Bronchial epithelial cell (primary cell): ENCODE measurements around the gene SAMHD1. TPM values are rescaled to one million over a fixed set of nuclear protein-coding genes. Genes with fewer than 3 reads are reported as not detected.

Experiments
- DNase-seq: peaks from one replicate; pipeline ENCODE4 v3.0.0-alpha.2; 2010; ENCODE audit warnings: low read depth
- FAIRE-seq: peaks from 2 replicates; lab custom pipeline; 2011; peaks lifted over from hg19 to GRCh38; lab: Jason Lieb, UNC
- H3K27me3 ChIP-seq: 2 replicates; pipeline ENCODE4 v1.5.1; 2011; ENCODE audit warnings: low read length; ENCODE audit not compliant: control insufficient read depth, insufficient read depth
- H3K36me3 ChIP-seq: 2 replicates; pipeline ENCODE4 v1.5.1; 2011; ENCODE audit warnings: low read length; ENCODE audit not compliant: control insufficient read depth, insufficient read depth
- H3K4me3 ChIP-seq: 2 replicates; pipeline ENCODE4 v1.5.1; 2011; ENCODE audit warnings: mild to moderate bottlenecking, low read depth, low read length, control low read depth
- total RNA-seq: library from RNA; depleted of rRNA; stranded (reverse); fragments of >200 nt; gene quantifications from 2 replicates; pipeline ENCODE4 v1.2.1, GENCODE V29; 2014
- TF ChIP-seq, protein P1 (sequence below): IDR thresholded peaks from 2 replicates; pipeline ENCODE4 v1.5.1; 2011; ENCODE audit warnings: mild to moderate bottlenecking, moderate library complexity, low read length, control low read depth, inconsistent platforms; ENCODE audit not compliant: insufficient read depth, severe bottlenecking

SAMHD1 gene
- total RNA-seq, 1 donor from 2014 or later: 1.8 TPM

DNA sequence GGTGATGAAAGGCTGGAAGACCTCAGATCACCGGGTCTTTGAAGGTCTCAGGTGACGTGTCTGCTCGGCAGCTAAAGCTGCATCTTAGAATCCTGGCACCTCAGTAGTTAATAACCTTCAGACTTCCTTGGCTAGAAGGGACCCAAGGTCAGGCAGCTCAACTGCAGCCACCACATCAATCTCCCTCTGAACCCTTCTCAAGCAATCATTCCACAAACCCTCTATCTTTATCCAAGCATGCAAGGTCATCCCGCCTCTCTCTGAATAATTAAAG is 92.3 kb downstream of the SAMHD1 start:
- no peaks in the 10 kb centered on the region for H3K27me3 ChIP-seq
- no peaks in the 10 kb centered on the region for H3K36me3 ChIP-seq
- H3K4me3 ChIP-seq: no peak overlapping the region
- no peak for DNase-seq
- TF ChIP-seq, protein P1, sequence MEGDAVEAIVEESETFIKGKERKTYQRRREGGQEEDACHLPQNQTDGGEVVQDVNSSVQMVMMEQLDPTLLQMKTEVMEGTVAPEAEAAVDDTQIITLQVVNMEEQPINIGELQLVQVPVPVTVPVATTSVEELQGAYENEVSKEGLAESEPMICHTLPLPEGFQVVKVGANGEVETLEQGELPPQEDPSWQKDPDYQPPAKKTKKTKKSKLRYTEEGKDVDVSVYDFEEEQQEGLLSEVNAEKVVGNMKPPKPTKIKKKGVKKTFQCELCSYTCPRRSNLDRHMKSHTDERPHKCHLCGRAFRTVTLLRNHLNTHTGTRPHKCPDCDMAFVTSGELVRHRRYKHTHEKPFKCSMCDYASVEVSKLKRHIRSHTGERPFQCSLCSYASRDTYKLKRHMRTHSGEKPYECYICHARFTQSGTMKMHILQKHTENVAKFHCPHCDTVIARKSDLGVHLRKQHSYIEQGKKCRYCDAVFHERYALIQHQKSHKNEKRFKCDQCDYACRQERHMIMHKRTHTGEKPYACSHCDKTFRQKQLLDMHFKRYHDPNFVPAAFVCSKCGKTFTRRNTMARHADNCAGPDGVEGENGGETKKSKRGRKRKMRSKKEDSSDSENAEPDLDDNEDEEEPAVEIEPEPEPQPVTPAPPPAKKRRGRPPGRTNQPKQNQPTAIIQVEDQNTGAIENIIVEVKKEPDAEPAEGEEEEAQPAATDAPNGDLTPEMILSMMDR: no peak
- no peak for FAIRE-seq

DNA sequence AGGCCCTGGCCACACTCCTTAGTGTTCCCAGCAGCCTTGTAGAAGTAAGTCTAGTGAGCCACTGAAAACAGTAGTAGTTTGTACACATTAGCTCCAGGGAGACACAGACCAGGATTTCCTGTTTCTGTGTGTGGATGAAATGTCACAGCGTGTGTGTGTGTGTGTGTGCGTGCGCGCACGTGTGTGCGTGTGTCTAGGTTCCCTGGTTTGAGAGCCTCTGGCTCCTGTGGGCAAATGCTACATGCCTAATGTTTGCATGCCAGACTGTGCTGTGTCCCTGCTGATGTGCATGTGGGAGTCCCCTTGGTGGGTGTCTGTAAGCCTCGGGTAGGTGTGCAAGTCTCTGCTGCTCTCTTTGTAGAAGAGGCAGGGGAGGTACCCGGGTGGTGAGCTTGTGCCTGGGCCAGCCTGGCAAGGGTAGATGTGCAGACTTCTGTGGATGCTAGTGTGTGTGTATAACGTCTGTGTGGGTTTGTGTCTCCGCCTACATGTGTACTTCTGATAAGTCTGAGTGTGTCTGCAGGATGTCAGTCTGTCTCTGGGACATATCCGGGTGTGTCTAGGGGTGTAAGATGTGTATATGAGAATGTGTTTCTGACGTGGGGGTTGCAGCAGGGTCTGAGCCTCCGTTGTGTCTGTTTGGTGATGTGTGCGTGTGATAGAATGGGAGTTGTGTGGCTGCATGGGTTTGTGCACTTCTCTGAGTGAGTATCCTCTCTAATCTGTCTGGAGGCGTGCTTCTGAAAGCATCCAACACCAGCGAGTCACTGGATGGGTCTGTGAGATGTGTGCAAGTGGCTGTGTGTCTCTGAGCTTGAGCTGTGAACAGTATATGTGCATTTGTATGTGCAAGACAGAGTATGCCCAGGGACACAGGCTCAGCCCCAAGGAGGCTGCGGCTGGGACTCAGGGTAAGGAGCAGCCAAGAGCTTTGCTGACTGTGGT is 94.5 kb downstream of the SAMHD1 start:
- FAIRE-seq (no peak), DNase-seq (no peak)
- TF ChIP-seq, protein P1: no peak
- Histone ChIP-seq H3K4me3 (no peak overlapping the region), H3K36me3 (peaks cover 2% of the 10 kb centered on the region), H3K27me3 (no peaks in the 10 kb centered on the region)

DNA sequence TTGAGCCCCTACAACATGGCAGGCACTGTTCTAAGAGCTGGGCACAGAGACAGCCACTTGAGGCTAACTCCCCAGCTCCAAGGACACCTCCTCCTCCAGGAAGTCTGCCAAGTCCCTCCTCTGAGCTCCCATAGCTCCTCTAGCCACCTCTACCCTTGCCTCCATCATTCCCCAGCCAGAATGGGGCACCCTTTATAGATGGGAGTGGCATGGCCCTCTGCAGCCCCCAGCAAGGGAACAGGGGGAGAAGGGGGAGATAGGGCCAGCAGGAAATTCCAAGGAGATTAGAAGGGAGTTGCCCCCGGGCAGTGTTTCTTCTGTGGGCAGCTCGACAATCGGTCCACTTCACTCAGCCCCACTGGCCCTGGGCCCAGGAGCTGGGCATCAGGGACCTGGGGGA is 95.3 kb downstream of the SAMHD1 start:
- FAIRE-seq (no peak), DNase-seq (no peak)
- Histone ChIP-seq H3K4me3 (no peak overlapping the region), H3K36me3 (peaks cover 2% of the 10 kb centered on the region), H3K27me3 (no peaks in the 10 kb centered on the region)
- TF ChIP-seq, protein P1: no peak

DNA sequence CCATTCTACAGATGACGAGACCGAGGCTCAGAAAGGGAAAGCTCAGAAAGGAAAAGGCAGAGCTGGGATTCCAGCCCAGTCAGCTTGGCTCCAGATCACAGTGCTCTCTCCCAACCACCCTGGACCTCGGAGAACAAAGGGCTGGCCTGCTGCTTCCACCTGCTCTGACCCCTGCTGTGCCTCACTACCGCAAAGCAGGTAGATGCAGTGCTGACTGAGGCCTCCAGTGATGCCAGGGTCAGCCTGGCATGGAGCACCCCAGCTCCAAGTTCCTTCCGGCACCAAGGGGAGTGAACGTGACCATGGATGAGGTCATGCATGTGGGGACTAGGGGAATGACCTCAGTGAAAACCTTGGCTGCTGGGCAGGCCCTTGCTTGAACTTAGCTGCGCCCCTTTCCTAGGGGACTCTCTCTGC is 96.3 kb downstream of the SAMHD1 start:
- DNase-seq: no peak
- TF ChIP-seq, protein P1: no peak
- FAIRE-seq: no peak
- H3K36me3 ChIP-seq: peaks cover 2% of the 10 kb centered on the region
- H3K4me3 ChIP-seq: no peak overlapping the region
- H3K27me3 ChIP-seq: no peaks in the 10 kb centered on the region

DNA sequence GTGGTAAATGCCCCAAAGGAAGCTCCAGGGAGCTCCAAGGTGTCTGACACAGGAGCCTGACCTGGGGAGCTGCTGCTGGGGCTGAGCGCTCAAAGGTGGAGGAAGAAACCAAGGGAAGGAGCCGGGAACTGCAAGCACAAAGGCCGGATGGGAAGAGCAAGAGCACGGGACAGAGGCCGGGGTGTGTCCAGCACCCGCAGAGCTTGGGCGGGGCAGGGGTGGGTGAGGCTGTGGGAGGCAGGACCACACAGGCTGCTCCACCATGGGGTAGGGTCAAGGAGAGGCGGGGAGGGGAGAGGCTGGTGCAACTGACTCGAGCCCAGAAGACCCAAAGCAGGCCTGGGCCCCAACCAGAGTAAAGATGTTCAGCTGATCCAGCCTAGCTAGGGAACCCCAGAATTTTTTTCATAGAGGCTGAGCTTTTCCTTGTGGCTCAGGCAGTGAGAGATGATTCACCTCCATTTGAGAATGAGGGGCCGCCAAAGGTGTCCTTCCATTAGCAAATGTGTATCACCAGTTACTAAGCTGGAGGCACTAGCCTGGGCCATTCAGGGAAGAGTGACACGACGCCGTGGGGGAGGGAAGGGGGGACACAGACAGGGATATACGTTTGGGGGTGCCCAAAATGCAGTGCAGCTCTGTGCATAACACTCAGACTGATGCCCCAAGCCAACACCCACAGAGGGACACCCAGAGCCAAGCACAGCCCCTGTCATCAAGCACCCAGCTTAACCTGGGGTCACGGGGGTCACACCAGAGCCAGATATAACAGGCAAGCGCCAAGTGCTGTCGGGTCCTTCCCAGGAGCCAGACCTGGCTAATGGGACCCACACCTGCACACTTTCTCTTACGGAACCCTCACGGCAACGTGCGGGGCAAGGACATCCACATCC is 96.9 kb downstream of the SAMHD1 start:
- no peak overlapping the region for H3K4me3 ChIP-seq
- peaks cover 2% of the 10 kb centered on the region for H3K36me3 ChIP-seq
- FAIRE-seq: no peak
- TF ChIP-seq, protein P1: no peak
- no peaks in the 10 kb centered on the region for H3K27me3 ChIP-seq
- DNase-seq: no peak
